ENCODE data around the gene ARL15. TPM values are rescaled to one million over a fixed set of nuclear protein-coding genes. Genes with fewer than 3 reads are reported as not detected.

ARL15 gene
- total and polyA plus RNA-seq, 4 donors, result 5.0 to 24.8 (median 13.3) TPM

DNA sequence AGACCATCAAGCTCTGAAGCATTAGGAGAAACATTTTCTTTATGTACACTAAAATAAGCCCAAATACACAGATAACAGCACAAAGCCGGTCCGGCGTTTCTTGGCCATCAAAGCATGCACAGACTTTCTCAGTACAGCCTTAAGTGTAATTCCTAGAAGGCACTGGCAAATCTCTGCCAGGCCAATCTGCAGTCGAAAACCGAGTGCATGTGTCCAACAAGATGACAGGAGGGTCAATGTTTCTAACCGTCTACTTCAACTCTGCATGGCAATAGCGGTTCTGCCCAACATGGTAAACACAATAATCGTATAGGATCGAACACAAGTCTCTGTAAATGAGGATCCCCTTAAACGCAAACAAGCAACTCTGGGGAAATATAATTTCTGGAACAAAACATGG, 1.1 kb downstream of the ARL15 start (continued):
- TF ChIP-seq, protein P1, sequence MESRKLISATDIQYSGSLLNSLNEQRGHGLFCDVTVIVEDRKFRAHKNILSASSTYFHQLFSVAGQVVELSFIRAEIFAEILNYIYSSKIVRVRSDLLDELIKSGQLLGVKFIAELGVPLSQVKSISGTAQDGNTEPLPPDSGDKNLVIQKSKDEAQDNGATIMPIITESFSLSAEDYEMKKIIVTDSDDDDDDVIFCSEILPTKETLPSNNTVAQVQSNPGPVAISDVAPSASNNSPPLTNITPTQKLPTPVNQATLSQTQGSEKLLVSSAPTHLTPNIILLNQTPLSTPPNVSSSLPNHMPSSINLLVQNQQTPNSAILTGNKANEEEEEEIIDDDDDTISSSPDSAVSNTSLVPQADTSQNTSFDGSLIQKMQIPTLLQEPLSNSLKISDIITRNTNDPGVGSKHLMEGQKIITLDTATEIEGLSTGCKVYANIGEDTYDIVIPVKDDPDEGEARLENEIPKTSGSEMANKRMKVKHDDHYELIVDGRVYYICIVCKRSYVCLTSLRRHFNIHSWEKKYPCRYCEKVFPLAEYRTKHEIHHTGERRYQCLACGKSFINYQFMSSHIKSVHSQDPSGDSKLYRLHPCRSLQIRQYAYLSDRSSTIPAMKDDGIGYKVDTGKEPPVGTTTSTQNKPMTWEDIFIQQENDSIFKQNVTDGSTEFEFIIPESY (IDR thresholded peaks at IDR 0.05), result no peak
- TF ChIP-seq HNF4G (IDR thresholded peaks at IDR 0.05) (no peak), RAD21 (IDR thresholded peaks at IDR 0.05) (no peak), NR2F2 (IDR thresholded peaks at IDR 0.05) (no peak)

- peaks cover 2 to 22% (median 17%) of the 10 kb centered on the region in 4 donors for H3K4me1 ChIP-seq (ENCODE audit: control insufficient read depth in 4 of 4, insufficient read depth in 4 of 4, low read length in 3 of 4)
- no peaks in the 10 kb centered on the region for H3K9me3 ChIP-seq (ENCODE audit: control insufficient read depth in 4 of 4, low read length in 3 of 4)
- no peak for DNase-seq (ENCODE audit: low spot score)
- WGBS, result 87% methylated on average over 3 of the region's 3 CpGs
- no peaks in the 10 kb centered on the region for H3K27me3 ChIP-seq (ENCODE audit: control insufficient read depth in 4 of 4, insufficient read depth in 4 of 4, low read length in 3 of 4)
- no peak overlapping the region for H3K9ac ChIP-seq (ENCODE audit: low read depth in 1 of 2, low read length in 2 of 2)
- no peak overlapping the region for H3K4me3 ChIP-seq (ENCODE audit: low read depth in 1 of 3, low read length in 3 of 3)
- no peak for TF ChIP-seq YY1 (IDR thresholded peaks at IDR 0.05)
- no peak for TF ChIP-seq EGR1 (IDR thresholded peaks at IDR 0.05; ENCODE audit: low read depth in 2 of 2)
- TF ChIP-seq GABPA (IDR thresholded peaks at IDR 0.05 in 1 of 2, conservative IDR thresholded peaks at IDR 0.05 in 1 of 2), result no peak
- no peak for TF ChIP-seq RXRA (IDR thresholded peaks at IDR 0.05)
- no peak for TF ChIP-seq TAF1 (conservative IDR thresholded peaks at IDR 0.05)
- TF ChIP-seq HNF4G (IDR thresholded peaks at IDR 0.05), result no peak
- H3K27ac ChIP-seq (ENCODE audit: low read depth in 1 of 2, low read length in 2 of 2), result no peak overlapping the region
- H3K36me3 ChIP-seq (ENCODE audit: control insufficient read depth in 4 of 4, insufficient read depth in 3 of 4, low read depth in 1 of 4, low read length in 3 of 4), result no peaks in the 10 kb centered on the region
Observed at GRCh38 chr5:54307583-54307982, 2.8 kb downstream of the ARL15 start.

DNA sequence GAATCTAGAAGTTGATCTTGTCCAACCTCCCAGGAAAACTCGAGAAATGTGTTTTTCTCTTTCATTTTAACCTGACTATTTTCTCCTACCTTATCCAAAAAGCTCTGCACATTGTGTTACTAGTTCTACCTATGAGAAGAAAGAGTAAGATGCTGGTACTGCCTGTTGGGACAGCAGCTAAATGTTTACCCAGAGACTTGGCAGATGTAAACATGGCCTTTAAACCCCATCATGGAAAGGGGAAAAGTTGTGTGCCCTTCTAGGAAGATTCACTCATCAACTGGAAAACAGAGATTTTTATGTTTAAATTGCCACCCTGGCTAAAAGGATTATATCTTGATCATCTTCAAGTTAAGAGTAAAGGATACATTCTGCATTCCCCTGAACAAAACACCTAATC, 3.5 kb downstream of the ARL15 start:
- Histone ChIP-seq H3K9ac (ENCODE audit: low read depth in 1 of 2, low read length in 2 of 2) (no peak overlapping the region), H3K27ac (ENCODE audit: low read depth in 1 of 2, low read length in 2 of 2) (no peak overlapping the region), H3K27me3 (ENCODE audit: control insufficient read depth in 4 of 4, insufficient read depth in 4 of 4, low read length in 3 of 4) (no peaks in the 10 kb centered on the region), H3K4me1 (ENCODE audit: control insufficient read depth in 4 of 4, insufficient read depth in 4 of 4, low read length in 3 of 4) (peaks cover 2 to 23% (median 17%) of the 10 kb centered on the region in 4 donors), H3K9me3 (ENCODE audit: control insufficient read depth in 4 of 4, low read length in 3 of 4) (no peaks in the 10 kb centered on the region), H3K4me3 (ENCODE audit: low read depth in 1 of 3, low read length in 3 of 3) (no peak overlapping the region), H3K36me3 (ENCODE audit: control insufficient read depth in 4 of 4, insufficient read depth in 3 of 4, low read depth in 1 of 4, low read length in 3 of 4) (no peaks in the 10 kb centered on the region)
- WGBS, result 63% methylated on average over 1 of the region's 1 CpG
- TF ChIP-seq YY1 (IDR thresholded peaks at IDR 0.05) (no peak), FOXA2 (IDR thresholded peaks at IDR 0.05) (peak; percentile 40), HNF4A (conservative IDR thresholded peaks at IDR 0.05) (peak; percentile 52 to 65), JUND (IDR thresholded peaks at IDR 0.05) (no peak), REST (IDR thresholded peaks at IDR 0.05) (peak; percentile 96)
- no peak for DNase-seq (ENCODE audit: low spot score)

Data from liver (tissue), 9 donors.